HCT116 (cell line): Measurements from ENCODE around the gene RNF208. TPM values are rescaled to one million over a fixed set of nuclear protein-coding genes. Genes with fewer than 3 reads are reported as not detected.

Source experiments
- ATAC-seq: fragments of 200-7000 bp; cut with Tn5 transposase; 2 replicates; pipeline ENCODE4 v1.9.1; 2020; ENCODE audit warnings: mild to moderate bottlenecking, moderate library complexity
- BruUV-seq: library from RNA; stranded (reverse); fragments of 400-500 nt; replicated peaks from 2 replicates; lab custom pipeline; 2021; lab: Mats Ljungman, UMichigan
- CTCF ChIA-PET: fragments of 300-600 bp; sonication (Branson Sonifier 250); formaldehyde crosslinking; loops from one replicate; lab custom pipeline; 2021; ENCODE audit warnings: antibody characterized with exemption; lab: Charles Lee
- POLR2A ChIA-PET: fragments of 300-600, 350-600 bp; sonication (Branson Sonifier 250); formaldehyde crosslinking; loops from one replicate; lab custom pipeline; 2021; ENCODE audit warnings: antibody characterized with exemption; lab: Charles Lee
- RAD21 ChIA-PET, 2 experiments: fragments of 300-600 bp; sonication (Branson Sonifier 250); formaldehyde crosslinking; loops; one replicate each; lab custom pipeline; 2023; ENCODE audit warnings: low total read pairs in 2 of 2; ENCODE audit not compliant: uncharacterized antibody in 2 of 2, unreplicated experiment in 2 of 2, low non-redundant PET in 1 of 2; lab: Charles Lee
- DNase-seq: peaks from one replicate; pipeline ENCODE4 v3.0.0-alpha.2; 2010; ENCODE audit warnings: low read depth, low spot score
- H2AFZ ChIP-seq: fragments of 200-600 bp; shearing (Covaris generic), sonication (generic); 2 replicates; pipeline ENCODE4 v1.6.1; 2017; ENCODE audit warnings: low read depth, mixed run types, mixed read lengths, antibody characterized with exemption, low read length; ENCODE audit not compliant: poor library complexity, severe bottlenecking
- H3K27ac ChIP-seq: 2 replicates; pipeline ENCODE4 v1.5.1; 2012; ENCODE audit warnings: low read depth, low read length
- H3K27me3 ChIP-seq: fragments of 200-600 bp; sonication (generic); 2 replicates; pipeline ENCODE4 v1.6.1; 2016; ENCODE audit warnings: mixed run types, low read length, mixed read lengths; ENCODE audit not compliant: insufficient read depth
- H3K36me3 ChIP-seq, 2 experiments: fragments of 200-500 bp in 1 of 2; fragments of 200-600 bp in 1 of 2; sonication (Bioruptor generic) in 1 of 2; sonication (generic) in 1 of 2; 2 replicates each; pipeline versions ENCODE4 v1.5.1 to v1.6.1; 2014 to 2016; ENCODE audit warnings: low read length in 2 of 2, inconsistent platforms in 1 of 2, mixed read lengths in 1 of 2, mixed run types in 1 of 2; ENCODE audit not compliant: insufficient read depth in 2 of 2, control insufficient read depth in 1 of 2
- H3K4me1 ChIP-seq, 2 experiments: fragments of 200-600 bp in 1 of 2; sonication (generic) in 1 of 2; 2 replicates each; pipeline versions ENCODE4 v1.5.1 to v1.6.1; 2012 to 2017; ENCODE audit warnings: low read length in 2 of 2, inconsistent platforms in 1 of 2, mild to moderate bottlenecking in 1 of 2, mixed read lengths in 1 of 2, mixed run types in 1 of 2, moderate library complexity in 1 of 2; ENCODE audit not compliant: insufficient read depth in 2 of 2, control insufficient read depth in 1 of 2
- H3K4me2 ChIP-seq: fragments of 200-600 bp; sonication (generic); 2 replicates; pipeline ENCODE4 v1.6.1; 2017; ENCODE audit warnings: mixed run types, low read length, mixed read lengths
- H3K4me3 ChIP-seq, 2 experiments: fragments of 200-600 bp in 1 of 2; sonication (generic) in 1 of 2; replicated peaks in 1 of 2; 2 replicates each; pipeline ENCODE4 v1.5.1; 2011 to 2016; ENCODE audit warnings: low read length in 2 of 2, control low read depth in 1 of 2, low read depth in 1 of 2, mild to moderate bottlenecking in 1 of 2, mixed read lengths in 1 of 2, mixed run types in 1 of 2
- H3K79me2 ChIP-seq: fragments of 200-600 bp; sonication (generic); 2 replicates; pipeline ENCODE4 v1.6.1; 2017; ENCODE audit warnings: mild to moderate bottlenecking, mixed run types, low read length, moderate library complexity, mixed read lengths; ENCODE audit not compliant: insufficient read depth
- H3K9ac ChIP-seq: fragments of 200-600 bp; sonication (generic); 2 replicates; pipeline ENCODE4 v1.6.1; 2016; ENCODE audit warnings: low read length, mixed read lengths
- H3K9me2 ChIP-seq: fragments of 200-600 bp; sonication (generic), shearing (Covaris generic); 2 replicates; pipeline ENCODE4 v1.6.1; 2017; ENCODE audit warnings: mixed run types, mild to moderate bottlenecking, moderate library complexity; ENCODE audit not compliant: insufficient read depth
- H3K9me3 ChIP-seq, 2 experiments: fragments of 200-500 bp in 1 of 2; fragments of 200-600 bp in 1 of 2; sonication (Bioruptor generic) in 1 of 2; sonication (generic) in 1 of 2; 2 replicates each; pipeline ENCODE4 v1.6.1; 2014 to 2017; ENCODE audit warnings: low read length in 2 of 2, mixed read lengths in 2 of 2, inconsistent platforms in 1 of 2, low read depth in 1 of 2, mild to moderate bottlenecking in 1 of 2, mixed run types in 1 of 2, moderate library complexity in 1 of 2; ENCODE audit not compliant: control insufficient read depth in 1 of 2, insufficient read depth in 1 of 2
- H4K20me1 ChIP-seq: fragments of 200-600 bp; sonication (generic), shearing (Covaris generic); 2 replicates; pipeline ENCODE4 v1.6.1; 2017; ENCODE audit warnings: mixed run types, mild to moderate bottlenecking, moderate library complexity; ENCODE audit not compliant: insufficient read depth
- FOSL1 ChIP-seq: IDR thresholded peaks from 2 replicates; pipeline ENCODE4 v1.6.1; 2012; ENCODE audit warnings: low read depth
- REST ChIP-seq: IDR thresholded peaks from 2 replicates; pipeline ENCODE4 v1.6.1; 2012; ENCODE audit warnings: low read depth
- SIN3A ChIP-seq: IDR thresholded peaks from 2 replicates; pipeline ENCODE4 v1.6.1; 2012; ENCODE audit warnings: low read depth
- SRF ChIP-seq: IDR thresholded peaks from 2 replicates; pipeline ENCODE4 v1.6.1; 2012; ENCODE audit warnings: low read depth
- TCF7L2 ChIP-seq: IDR thresholded peaks from 2 replicates; pipeline ENCODE4 v1.7.0; 2011; ENCODE audit warnings: borderline replicate concordance, inconsistent platforms; ENCODE audit not compliant: insufficient read depth, insufficient read length; ENCODE audit errors: extremely low read depth
- intact Hi-C: fragments of 100-400 bp; cut with micrococcal nuclease; formaldehyde crosslinking; loops from 2 replicates; pipeline ENCODE4 v1.10.0; 2022
- total RNA-seq: library from RNA; stranded (reverse); gene quantifications from one replicate; pipeline ENCODE4 v1.2.1, GENCODE V29; 2021; ENCODE audit not compliant: unreplicated experiment

Gene RNF208
- total RNA-seq, 1 experiment from 2014 or later = 26.1 TPM

- intact Hi-C loops = no loop called here
- no peak within 1 kb of the TSS for H3K4me2 ChIP-seq
- TF ChIP-seq REST (no peak), TCF7L2 (no peak), FOSL1 (no peak), SRF (no peak), SIN3A (no peak)
- no peaks in the 10 kb centered on the region for H3K27me3 ChIP-seq
- ChIA-PET POLR2A (no interaction called here), RAD21 (no interaction called here), CTCF (no interaction called here)
- H2AFZ ChIP-seq = no peak within 1 kb of the TSS
- H3K79me2 ChIP-seq = no peaks in the 10 kb centered on the region
- no peaks in the 10 kb centered on the region for H4K20me1 ChIP-seq
- no peaks in the 10 kb centered on the region for H3K9me3 ChIP-seq
- H3K4me1 ChIP-seq = peaks cover 27 to 38% of the 10 kb centered on the region in 2 experiments
- no peak within 1 kb of the TSS for H3K4me3 ChIP-seq
- H3K9ac ChIP-seq = no peak within 1 kb of the TSS
- no peaks in the 10 kb centered on the region for H3K9me2 ChIP-seq
- no peak for ATAC-seq
- no TSS peak for BruUV-seq
- no peak for DNase-seq
- H3K27ac ChIP-seq = no peak within 1 kb of the TSS; the same call in 1 of the 2 replicates
- H3K36me3 ChIP-seq = no peaks in the 10 kb centered on the region
Observed at GRCh38 chr9:137230705-137231371, 8.8 kb upstream of the RNF208 start, which contains the start of gene SLC34A3. TSS of gene SLC34A3 (plus strand) at chr9:137230901. CDS start at chr9:137231703, 802 bp downstream.
